Suprapubic skin (tissue), 4 donors: ENCODE measurements around the gene SAP25. TPM values are rescaled to one million over a fixed set of nuclear protein-coding genes. Genes with fewer than 3 reads are reported as not detected.

ENCODE experiments used
- DNase-seq, 2 donors: peaks; one replicate each; pipeline ENCODE4 v3.0.0-alpha.2; 2019; ENCODE audit warnings: low spot score in 2 of 2
- H3K27ac ChIP-seq: fragments of 200-600 bp; sonication (generic); one replicate; pipeline ENCODE4 v1.5.1; 2019
- H3K27me3 ChIP-seq: fragments of 200-600 bp; sonication (generic); one replicate; pipeline ENCODE4 v1.5.1; 2019
- H3K36me3 ChIP-seq: fragments of 200-600 bp; sonication (generic); one replicate; pipeline ENCODE4 v1.5.1; 2019
- H3K4me1 ChIP-seq: fragments of 200-600 bp; sonication (generic); one replicate; pipeline ENCODE4 v1.5.1; 2019
- H3K4me3 ChIP-seq: fragments of 200-600 bp; sonication (generic); one replicate; pipeline ENCODE4 v1.5.1; 2019; ENCODE audit warnings: mild to moderate bottlenecking
- H3K9me3 ChIP-seq: fragments of 200-600 bp; sonication (generic); one replicate; pipeline ENCODE4 v1.5.1; 2019
- CTCF ChIP-seq, 2 donors: fragments of 200-600 bp in 1 of 2; fragments of 450-650 bp in 1 of 2; sonication (generic) in 1 of 2; IDR thresholded peaks; one replicate each; pipeline ENCODE4 v1.5.1; 2016 to 2019; ENCODE audit warnings: antibody characterized with exemption in 2 of 2, mild to moderate bottlenecking in 1 of 2, moderate library complexity in 1 of 2
- EP300 ChIP-seq: sonication (generic); formaldehyde crosslinking; IDR thresholded peaks from one replicate; pipeline ENCODE4 v1.6.1; 2017; ENCODE audit warnings: antibody characterized with exemption
- POLR2A ChIP-seq, 2 donors: fragments of 450-650 bp; IDR thresholded peaks; one replicate each; pipeline ENCODE4 v1.6.1; 2017; ENCODE audit warnings: antibody characterized with exemption in 2 of 2, mild to moderate bottlenecking in 2 of 2, moderate library complexity in 2 of 2
- POLR2AphosphoS5 ChIP-seq, 3 donors: sonication (generic); formaldehyde crosslinking; IDR thresholded peaks; one replicate each; pipeline ENCODE4 v1.6.1; 2017; ENCODE audit warnings: antibody characterized with exemption in 3 of 3
- WGBS: methylation state at CpG from one replicate; pipeline ENCODE4 v1.1.5; 2018; 5-methylcytosine and 5-hydroxymethylcytosine counted together
- total RNA-seq, 4 donors: library from RNA; depleted of rRNA; stranded (reverse); fragments of >200 nt; gene quantifications; one replicate each; pipeline ENCODE4 v1.1.0, GENCODE V29; 2016

The SAP25 gene
- total RNA-seq, 4 donors from 2014 or later: 2.7 to 3.8 TPM; not detected in 2

GRCh38 chr7:100570954-100571828 lies 2.5 kb downstream of the SAP25 start:
- 70% methylated on average over 12 of the region's 26 CpGs for WGBS
- no peaks in the 10 kb centered on the region for H3K27me3 ChIP-seq
- no peak for DNase-seq
- no peaks in the 10 kb centered on the region for H3K9me3 ChIP-seq
- TF ChIP-seq CTCF (IDR thresholded peaks at IDR 0.05) (no peak), POLR2AphosphoS5 (IDR thresholded peaks at IDR 0.05) (no peak), POLR2A (IDR thresholded peaks at IDR 0.05) (no peak), EP300 (no peak)
- peaks cover 16% of the 10 kb centered on the region for H3K4me1 ChIP-seq
- no peak overlapping the region for H3K4me3 ChIP-seq
- peaks cover 26% of the 10 kb centered on the region for H3K36me3 ChIP-seq
- H3K27ac ChIP-seq: no peak overlapping the region

DNA sequence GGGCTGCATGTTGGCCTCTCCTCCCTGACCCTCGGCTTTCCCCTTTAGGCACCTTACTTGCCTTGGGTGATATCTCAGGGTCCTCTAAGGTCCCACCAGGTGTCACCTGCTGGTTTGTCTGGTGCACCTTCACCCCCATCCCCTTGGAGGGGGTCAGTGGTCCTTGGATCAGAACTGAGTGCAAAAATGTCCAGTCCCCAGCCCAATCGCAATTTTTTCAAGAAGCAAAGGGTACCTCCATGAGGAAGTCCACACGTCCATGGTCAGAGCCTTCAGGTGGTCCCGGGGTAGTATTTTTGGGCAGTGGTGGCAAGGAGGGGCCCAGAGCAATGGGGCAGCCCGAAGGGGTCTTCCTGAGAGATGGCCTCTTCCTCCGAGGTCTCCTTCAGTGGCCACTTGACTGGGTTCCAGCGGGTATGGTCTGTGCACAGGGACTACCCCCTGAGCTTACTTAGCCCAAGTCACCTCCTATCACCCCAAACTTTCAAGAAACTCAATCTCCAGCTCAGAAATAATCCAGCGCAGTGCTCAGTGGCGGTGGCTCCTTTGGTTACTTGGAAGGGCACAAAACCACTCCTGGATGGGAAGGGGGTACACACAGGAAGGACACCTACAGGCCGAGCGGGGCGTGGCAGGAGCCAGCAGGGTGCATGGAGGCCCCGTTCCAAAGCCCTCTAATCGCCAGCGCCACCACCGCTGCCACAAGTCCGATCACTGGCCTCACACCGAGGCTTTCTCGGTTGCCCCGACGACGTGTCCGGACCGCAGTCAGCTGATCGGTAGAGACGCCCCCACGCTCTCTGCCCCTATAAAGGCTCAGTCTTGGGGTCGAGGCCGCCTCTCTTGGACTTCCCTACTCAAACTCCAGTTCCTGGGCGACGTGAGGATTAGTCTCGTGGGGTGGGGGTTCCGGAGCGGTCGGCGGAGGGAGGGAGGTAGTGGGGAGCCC lies 4.5 kb downstream of the SAP25 start:
- DNase-seq: no peak
- Histone ChIP-seq H3K4me3 (peak overlapping the region; percentile 45), H3K27me3 (no peaks in the 10 kb centered on the region), H3K4me1 (peaks cover 16% of the 10 kb centered on the region), H3K9me3 (no peaks in the 10 kb centered on the region), H3K27ac (peak overlapping the region; percentile 0), H3K36me3 (peaks cover 5% of the 10 kb centered on the region)
- 25% methylated on average over 24 of the region's 36 CpGs for WGBS
- TF ChIP-seq POLR2A (IDR thresholded peaks at IDR 0.05) (no peak), CTCF (IDR thresholded peaks at IDR 0.05) (peak in 1 of 2 donors; percentile 12), POLR2AphosphoS5 (IDR thresholded peaks at IDR 0.05) (peak in 1 of 3 donors; percentile 4), EP300 (no peak)

- peaks cover 16% of the 10 kb centered on the region for H3K4me1 ChIP-seq
These were observed 5.4 kb downstream of the SAP25 start for GRCh38 chr7:100568176-100568895.

DNA sequence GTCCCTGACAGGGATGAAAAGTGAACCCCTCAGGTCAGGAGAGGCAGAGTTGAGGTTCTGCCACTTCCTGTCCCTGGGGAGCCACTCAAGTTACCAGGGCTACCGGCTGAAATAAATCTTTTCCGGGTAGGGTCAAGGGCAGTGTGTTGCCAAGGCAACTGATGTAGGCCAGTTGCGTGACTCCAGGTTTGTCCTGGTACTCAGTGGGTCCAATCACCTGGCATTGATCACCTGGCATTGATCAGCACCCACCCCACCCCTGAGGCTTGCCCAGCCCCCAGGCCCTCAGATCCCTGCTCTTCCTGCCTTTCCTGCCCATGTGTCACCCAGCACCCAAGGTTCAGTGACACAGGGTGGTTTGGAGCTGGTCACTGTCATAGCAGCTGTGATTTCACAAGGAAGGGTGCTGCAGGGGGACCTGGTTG lies 5.9 kb downstream of the SAP25 start:
- H3K9me3 ChIP-seq: no peaks in the 10 kb centered on the region
- no peaks in the 10 kb centered on the region for H3K27me3 ChIP-seq
- WGBS: 37% methylated on average over 3 of the region's 3 CpGs
- TF ChIP-seq POLR2AphosphoS5 (IDR thresholded peaks at IDR 0.05) (no peak), EP300 (no peak), POLR2A (IDR thresholded peaks at IDR 0.05) (no peak), CTCF (IDR thresholded peaks at IDR 0.05) (no peak)
- DNase-seq: no peak
- peaks cover 16% of the 10 kb centered on the region for H3K4me1 ChIP-seq
- no peak overlapping the region for H3K4me3 ChIP-seq
- no peak overlapping the region for H3K27ac ChIP-seq
- H3K36me3 ChIP-seq: peaks cover 6% of the 10 kb centered on the region

More at GRCh38 chr7:100568176-100568895, 5.4 kb downstream of the SAP25 start:
- TF ChIP-seq POLR2AphosphoS5 (IDR thresholded peaks at IDR 0.05) (no peak), CTCF (IDR thresholded peaks at IDR 0.05) (no peak), POLR2A (IDR thresholded peaks at IDR 0.05) (no peak), EP300 (no peak)
- no peak overlapping the region for H3K27ac ChIP-seq
- DNase-seq: no peak
- no peaks in the 10 kb centered on the region for H3K9me3 ChIP-seq
- H3K27me3 ChIP-seq: no peaks in the 10 kb centered on the region
- no peak overlapping the region for H3K4me3 ChIP-seq
- 64% methylated on average over 3 of the region's 11 CpGs for WGBS
- H3K36me3 ChIP-seq: peaks cover under 1% of the 10 kb centered on the region
